Measurements from ENCODE around the gene ART1.

The ART1 gene

GRCh38 chr11:3679077-3679476 is 34.1 kb downstream of the ART1 start:
- Histone ChIP-seq H3K27me3 (replicated peaks; ENCODE audit: control insufficient read depth, insufficient read depth, low read length) (no peaks in the 10 kb centered on the region), H3K36me3 (ENCODE audit: control insufficient read depth, insufficient read depth, low read length) (peaks cover 40% of the 10 kb centered on the region), H3K4me3 (replicated peaks; ENCODE audit: low read depth, low read length) (no peak overlapping the region)
- no peak for DNase-seq (ENCODE audit: extremely low read depth, insufficient read length)
- TF ChIP-seq, protein P1, sequence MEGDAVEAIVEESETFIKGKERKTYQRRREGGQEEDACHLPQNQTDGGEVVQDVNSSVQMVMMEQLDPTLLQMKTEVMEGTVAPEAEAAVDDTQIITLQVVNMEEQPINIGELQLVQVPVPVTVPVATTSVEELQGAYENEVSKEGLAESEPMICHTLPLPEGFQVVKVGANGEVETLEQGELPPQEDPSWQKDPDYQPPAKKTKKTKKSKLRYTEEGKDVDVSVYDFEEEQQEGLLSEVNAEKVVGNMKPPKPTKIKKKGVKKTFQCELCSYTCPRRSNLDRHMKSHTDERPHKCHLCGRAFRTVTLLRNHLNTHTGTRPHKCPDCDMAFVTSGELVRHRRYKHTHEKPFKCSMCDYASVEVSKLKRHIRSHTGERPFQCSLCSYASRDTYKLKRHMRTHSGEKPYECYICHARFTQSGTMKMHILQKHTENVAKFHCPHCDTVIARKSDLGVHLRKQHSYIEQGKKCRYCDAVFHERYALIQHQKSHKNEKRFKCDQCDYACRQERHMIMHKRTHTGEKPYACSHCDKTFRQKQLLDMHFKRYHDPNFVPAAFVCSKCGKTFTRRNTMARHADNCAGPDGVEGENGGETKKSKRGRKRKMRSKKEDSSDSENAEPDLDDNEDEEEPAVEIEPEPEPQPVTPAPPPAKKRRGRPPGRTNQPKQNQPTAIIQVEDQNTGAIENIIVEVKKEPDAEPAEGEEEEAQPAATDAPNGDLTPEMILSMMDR (IDR thresholded peaks at IDR 0.05; ENCODE audit: insufficient read depth, low read length, poor library complexity, severe bottlenecking): no peak

GRCh38 chr11:3683039-3683438 is 38.1 kb downstream of the ART1 start:
- TF ChIP-seq, protein P1 (IDR thresholded peaks at IDR 0.05; ENCODE audit: insufficient read depth, low read length, poor library complexity, severe bottlenecking): no peak

GRCh38 chr11:3684129-3684818 is 39.3 kb downstream of the ART1 start:
- H3K36me3 ChIP-seq (ENCODE audit: control insufficient read depth, insufficient read depth, low read length): peaks cover 24% of the 10 kb centered on the region
- no peak for DNase-seq (ENCODE audit: extremely low read depth, insufficient read length)
- TF ChIP-seq, protein P1 (IDR thresholded peaks at IDR 0.05; ENCODE audit: insufficient read depth, low read length, poor library complexity, severe bottlenecking): no peak
- H3K27me3 ChIP-seq (replicated peaks; ENCODE audit: control insufficient read depth, insufficient read depth, low read length): no peaks in the 10 kb centered on the region
- H3K4me3 ChIP-seq (replicated peaks; ENCODE audit: low read depth, low read length): no peak overlapping the region

More at GRCh38 chr11:3683039-3683438, 38.1 kb downstream of the ART1 start:
- H3K36me3 ChIP-seq (ENCODE audit: control insufficient read depth, insufficient read depth, low read length): peaks cover 31% of the 10 kb centered on the region
- no peak overlapping the region for H3K4me3 ChIP-seq (replicated peaks; ENCODE audit: low read depth, low read length)
- H3K27me3 ChIP-seq (replicated peaks; ENCODE audit: control insufficient read depth, insufficient read depth, low read length): no peaks in the 10 kb centered on the region
- DNase-seq (ENCODE audit: extremely low read depth, insufficient read length): no peak

GRCh38 chr11:3684819-3685172 is 39.9 kb downstream of the ART1 start:
- TF ChIP-seq, protein P1 (IDR thresholded peaks at IDR 0.05; ENCODE audit: insufficient read depth, low read length, poor library complexity, severe bottlenecking): no peak
- no peak for DNase-seq (ENCODE audit: extremely low read depth, insufficient read length)
- peaks cover 24% of the 10 kb centered on the region for H3K36me3 ChIP-seq (ENCODE audit: control insufficient read depth, insufficient read depth, low read length)
- H3K4me3 ChIP-seq (replicated peaks; ENCODE audit: low read depth, low read length): no peak overlapping the region
- no peaks in the 10 kb centered on the region for H3K27me3 ChIP-seq (replicated peaks; ENCODE audit: control insufficient read depth, insufficient read depth, low read length)

- Histone ChIP-seq H3K4me3 (replicated peaks; ENCODE audit: low read depth, low read length) (no peak overlapping the region), H3K27me3 (replicated peaks; ENCODE audit: control insufficient read depth, insufficient read depth, low read length) (no peaks in the 10 kb centered on the region), H3K36me3 (ENCODE audit: control insufficient read depth, insufficient read depth, low read length) (peaks cover 22% of the 10 kb centered on the region)
- no peak for DNase-seq (ENCODE audit: extremely low read depth, insufficient read length)
- TF ChIP-seq, protein P1 (IDR thresholded peaks at IDR 0.05; ENCODE audit: insufficient read depth, low read length, poor library complexity, severe bottlenecking): no peak
Observed at GRCh38 chr11:3685923-3686322, 41.0 kb downstream of the ART1 start.

DNA sequence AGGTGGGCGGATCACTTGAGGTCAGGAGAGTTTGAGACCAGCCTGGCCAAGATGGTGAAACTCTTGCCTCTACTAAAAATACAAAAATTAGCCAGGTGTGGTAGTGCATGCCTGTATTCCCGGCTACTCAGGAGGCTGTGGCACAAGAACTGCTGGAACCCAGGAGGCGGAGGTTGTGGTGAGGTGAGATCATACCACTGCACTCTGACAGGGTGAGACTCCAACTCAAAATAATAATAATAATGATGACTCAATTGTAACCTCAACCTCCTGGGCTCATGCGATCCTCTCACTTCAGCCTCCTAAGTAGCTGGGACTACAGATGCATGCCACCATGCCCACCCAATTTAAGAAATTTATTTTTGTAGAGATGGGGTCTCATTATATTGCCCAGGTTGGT is 41.8 kb downstream of the ART1 start:
- Histone ChIP-seq H3K27me3 (replicated peaks; ENCODE audit: control insufficient read depth, insufficient read depth, low read length) (no peaks in the 10 kb centered on the region), H3K36me3 (ENCODE audit: control insufficient read depth, insufficient read depth, low read length) (peaks cover 21% of the 10 kb centered on the region), H3K4me3 (replicated peaks; ENCODE audit: low read depth, low read length) (no peak overlapping the region)
- no peak for DNase-seq (ENCODE audit: extremely low read depth, insufficient read length)
- TF ChIP-seq, protein P1 (IDR thresholded peaks at IDR 0.05; ENCODE audit: insufficient read depth, low read length, poor library complexity, severe bottlenecking): no peak

Measured in GM06990 (cell line).